Superior temporal gyrus (tissue), 1 donor: ENCODE measurements around the gene NOL4L.

Experiments used
- DNase-seq: peaks from one replicate; pipeline ENCODE4 v3.0.0-alpha.2; 2016; ENCODE audit errors: extremely low spot score

The NOL4L gene

DNA sequence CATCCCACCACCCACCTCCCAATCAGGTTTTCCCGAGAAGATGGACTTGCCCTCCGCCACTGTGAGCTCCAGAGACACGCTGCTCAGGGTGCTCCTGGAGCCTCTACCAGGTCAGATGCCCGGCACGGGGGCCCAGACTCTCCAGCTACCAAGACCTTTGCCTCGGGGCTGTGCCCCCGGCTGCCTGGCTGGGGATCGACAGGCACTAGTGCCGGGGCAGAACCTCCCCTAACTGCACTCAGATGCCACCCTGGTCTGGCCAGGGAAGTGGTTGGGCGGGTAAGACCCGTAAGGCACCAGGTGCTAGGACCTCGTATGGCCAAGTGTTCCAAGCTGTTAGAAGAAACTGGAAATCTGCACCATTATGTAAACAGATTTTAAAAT, 126.3 kb downstream of the NOL4L start:
- no peak for DNase-seq

DNA sequence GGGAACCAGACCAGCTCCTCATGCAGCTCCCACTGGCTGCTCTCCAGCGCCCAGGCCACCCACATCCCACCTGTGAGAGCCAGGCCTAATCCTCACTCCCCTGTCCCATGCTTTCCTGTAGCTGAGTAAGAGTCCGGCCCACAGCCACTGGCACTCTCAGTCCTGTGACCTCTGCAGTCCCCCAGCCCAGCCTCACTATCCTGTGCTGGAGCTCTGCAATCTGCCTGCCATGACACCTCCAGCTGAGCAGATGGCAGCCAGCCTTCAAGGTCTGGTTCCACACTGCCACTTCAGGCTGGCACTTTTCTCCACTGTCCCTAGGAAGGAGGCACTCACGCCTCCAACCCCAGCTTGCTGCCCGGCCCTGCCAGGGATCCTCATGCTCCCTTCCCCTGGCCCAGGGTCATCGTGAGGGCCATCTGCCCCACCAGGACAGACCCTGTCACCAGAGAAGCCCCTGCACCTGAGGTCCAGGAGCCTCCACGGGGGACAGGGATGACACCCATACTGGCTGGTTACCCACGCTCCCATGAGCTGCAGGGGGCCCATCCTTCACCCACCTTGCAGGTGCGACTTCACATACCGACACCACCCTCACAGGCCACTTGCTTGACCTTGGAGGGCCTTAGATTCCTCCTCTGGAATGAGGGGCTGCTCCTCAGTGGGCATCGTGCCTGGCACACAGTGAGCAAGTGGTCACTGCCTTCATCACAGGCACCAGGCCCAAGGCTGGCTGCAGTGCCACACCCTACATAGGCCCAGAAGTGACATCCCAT, 126.9 kb downstream of the NOL4L start:
- DNase-seq, result peak; percentile 16

DNA sequence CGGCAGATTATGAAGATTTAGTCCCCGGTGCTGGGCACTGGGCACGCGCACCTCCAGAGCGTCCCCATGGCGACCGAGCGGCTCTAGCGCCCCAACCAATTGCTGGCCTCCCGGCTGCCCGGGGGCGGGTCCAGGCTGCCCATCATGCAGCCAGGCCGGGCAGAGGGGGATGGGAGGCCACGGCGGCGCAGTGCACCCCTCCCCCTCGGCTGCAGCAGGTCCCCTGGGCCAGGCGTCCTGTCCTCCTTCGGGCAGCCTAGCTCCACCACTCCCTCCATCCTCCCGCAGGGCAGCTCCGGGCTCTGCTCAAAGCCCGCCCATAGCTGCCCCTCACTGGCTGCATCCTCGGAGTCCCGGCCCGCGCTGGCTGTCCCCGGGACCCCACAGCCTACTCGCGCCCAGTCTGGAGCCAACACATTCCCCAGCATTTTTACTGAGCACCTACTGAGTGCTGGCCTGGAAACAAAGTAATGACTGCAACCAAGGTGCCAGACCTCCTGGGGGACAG, 127.6 kb downstream of the NOL4L start:
- DNase-seq, result peak; percentile 81

DNA sequence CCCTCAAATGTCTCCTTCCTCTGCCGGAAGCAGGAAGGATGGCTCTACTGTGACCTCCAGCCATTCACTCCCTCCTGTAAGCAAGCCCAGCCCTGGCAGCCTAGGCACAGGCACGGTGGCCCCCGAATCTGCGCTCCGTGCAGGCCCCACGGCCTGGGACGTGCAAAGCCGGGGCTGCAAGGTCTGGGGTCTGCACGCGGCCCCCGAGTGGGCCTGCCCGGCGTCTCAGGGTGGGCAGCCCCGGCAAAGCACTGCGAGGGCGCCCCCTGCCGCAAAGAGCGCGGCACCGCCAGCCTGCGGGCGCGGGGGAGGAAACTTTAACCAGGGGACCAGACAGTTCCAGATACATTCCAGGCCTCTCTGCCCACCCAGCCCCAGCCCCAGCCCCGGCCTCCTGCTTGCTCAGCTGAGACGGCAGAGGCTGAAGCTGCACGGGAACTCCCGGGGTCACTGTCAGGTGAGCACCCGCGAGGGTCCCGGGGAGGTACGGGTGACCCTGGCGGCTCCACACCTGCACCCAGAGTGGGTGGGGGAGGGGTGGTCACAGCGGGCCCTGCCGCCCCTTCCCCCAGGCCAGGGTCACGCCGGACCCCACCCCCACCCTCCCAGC, 128.2 kb downstream of the NOL4L start:
- DNase-seq, result peak; percentile 53

DNA sequence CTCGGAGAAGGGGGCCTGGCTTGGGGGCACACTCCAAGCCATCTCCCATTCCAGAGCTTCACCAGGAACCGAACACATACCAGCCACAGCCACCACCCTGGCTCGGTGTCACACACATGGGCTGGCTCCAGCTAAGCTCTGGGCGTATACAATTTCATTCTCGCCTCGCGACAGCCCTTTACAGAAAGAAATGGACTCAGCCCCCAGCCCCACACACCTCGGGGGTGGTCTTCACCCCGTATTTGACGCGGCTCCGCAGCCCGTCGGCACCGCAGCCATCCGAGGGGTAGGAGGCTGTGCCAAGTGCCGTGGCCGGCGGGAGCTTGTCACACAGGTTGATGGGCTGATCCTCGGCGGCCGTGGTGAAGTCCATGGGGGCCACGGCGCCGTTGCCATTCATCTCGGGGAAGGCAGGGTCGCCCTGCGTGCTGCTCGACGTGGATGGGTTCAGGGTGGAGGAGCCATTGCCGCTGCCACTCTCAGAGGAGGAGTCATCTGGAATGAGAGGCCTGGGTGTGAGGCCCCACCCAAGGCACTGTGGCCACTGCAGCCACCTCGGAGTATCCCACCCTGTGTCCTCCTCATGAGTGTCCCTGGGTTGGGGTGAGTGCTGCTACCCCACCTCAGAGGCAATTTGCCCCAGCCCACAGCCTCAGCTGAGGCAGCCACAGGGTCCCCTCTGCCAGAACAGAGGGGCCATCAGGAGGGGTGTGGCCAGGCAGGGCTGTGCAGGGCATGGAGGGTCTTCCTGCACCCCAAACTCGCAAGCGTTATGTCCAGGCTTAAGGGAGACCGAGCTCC, 129.0 kb downstream of the NOL4L start:
- no peak for DNase-seq

DNA sequence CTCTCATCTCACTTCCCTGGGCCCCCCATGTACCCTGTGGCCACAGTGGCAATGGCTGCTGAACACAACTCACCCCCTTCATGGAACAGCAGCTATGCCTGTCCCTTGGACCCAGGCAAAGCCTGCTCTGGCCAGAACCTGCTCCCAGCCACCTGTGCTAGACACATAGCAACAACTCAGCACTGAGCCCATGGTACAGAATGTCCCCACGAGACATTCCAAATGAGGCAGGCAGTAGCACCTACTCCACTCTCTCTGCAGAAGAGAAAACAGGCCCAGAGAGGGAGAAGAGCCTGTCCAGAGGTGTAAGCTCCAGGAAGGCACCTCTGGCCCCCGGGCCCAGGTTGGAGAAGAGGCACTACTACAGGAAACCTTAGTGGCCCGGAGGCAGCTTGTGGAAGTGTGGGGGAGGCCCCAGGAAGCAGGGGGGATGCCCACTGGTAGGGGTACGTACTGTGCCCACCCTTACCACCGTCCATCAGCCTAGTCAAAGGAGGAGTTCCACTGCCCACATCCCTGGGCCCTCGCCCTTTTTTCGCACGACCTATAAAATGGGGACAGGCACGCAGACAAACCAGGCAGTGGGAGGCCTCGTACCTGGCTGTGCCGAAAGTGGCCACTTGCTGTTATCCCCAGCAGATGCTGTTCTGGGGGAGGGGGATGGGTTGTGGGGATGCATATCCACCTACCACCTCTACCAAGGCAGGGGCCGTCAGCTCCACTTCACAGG, 129.8 kb downstream of the NOL4L start:
- no peak for DNase-seq

DNA sequence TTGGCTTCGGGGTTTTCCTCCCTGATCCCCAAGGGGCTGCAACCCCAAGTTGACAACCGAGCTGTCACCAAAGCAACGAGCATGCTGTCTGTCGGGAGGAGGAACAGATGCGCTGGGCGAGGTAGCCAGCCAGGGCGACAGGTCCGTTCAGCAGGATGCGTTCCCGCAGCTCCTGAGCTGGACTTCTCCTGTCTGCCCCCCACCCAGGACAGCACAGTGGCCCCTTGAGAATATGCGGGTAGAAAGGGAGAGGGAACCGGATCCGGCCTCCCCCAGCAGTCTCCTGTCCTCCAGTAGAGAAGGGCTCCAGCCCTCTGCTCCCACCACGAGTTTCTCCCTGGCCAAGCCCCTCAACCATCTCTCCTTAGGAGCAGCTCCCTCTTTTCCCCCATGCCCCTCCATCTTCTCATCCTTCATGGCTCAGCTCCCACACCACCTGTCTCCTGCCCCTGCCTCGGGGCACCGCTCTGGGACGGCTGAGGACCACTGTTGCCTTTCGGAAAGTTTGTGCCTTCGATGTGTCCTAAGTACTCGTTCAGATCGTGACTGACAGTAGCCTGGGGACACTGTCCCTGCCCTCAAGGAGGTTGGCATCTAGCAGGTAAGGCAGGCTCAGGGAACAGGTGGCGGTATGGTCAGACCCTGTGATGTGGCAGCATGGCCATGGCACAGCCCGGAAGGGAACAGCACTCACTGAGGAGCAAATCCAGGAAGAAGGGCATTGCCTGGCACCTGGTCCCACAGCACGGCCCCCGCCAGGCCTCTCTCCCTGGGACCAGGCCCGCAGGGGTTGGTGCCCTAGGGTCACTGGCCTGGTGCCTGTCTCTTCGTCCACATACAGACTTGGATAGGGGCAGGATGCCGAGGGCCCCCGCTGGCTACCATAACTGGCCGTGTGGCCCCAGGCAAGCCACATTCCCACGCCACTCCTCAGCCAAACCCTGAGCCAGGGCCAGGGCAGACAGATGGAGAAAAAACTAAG, 130.7 kb downstream of the NOL4L start:
- no peak for DNase-seq

DNA sequence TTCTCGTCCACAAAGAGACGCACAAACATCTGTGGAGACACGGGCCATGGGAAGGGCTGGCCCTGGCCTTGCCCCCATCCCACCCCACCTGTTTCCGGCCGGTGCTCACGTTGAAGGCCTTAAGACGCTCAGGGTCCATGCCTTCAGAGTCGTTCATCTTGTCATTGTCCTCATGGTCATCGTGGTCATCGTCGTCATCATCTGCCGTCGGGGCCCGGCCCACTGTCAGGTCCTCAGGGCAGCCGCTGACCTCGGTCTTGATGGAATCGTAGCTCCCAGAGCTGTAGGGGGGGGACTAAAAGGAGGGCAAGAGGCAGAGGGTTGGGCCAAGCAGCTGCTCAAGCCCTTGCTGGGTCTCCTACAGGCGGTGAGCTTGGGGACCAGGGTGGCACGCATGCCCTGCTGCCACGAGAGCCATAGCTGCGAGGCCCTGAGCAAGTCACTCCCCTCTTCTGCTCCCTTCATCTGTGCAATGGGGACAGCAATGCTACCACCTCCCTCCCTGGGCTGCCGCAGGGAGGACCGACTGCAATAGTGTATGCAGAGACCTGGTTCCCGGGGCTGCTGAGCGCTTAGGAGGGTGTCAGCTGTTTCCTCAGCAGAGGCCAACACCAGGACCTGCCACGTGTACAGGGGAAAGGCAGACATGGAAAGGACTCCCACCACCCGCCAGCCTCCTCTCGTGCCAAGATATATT, 131.5 kb downstream of the NOL4L start:
- no peak for DNase-seq

DNA sequence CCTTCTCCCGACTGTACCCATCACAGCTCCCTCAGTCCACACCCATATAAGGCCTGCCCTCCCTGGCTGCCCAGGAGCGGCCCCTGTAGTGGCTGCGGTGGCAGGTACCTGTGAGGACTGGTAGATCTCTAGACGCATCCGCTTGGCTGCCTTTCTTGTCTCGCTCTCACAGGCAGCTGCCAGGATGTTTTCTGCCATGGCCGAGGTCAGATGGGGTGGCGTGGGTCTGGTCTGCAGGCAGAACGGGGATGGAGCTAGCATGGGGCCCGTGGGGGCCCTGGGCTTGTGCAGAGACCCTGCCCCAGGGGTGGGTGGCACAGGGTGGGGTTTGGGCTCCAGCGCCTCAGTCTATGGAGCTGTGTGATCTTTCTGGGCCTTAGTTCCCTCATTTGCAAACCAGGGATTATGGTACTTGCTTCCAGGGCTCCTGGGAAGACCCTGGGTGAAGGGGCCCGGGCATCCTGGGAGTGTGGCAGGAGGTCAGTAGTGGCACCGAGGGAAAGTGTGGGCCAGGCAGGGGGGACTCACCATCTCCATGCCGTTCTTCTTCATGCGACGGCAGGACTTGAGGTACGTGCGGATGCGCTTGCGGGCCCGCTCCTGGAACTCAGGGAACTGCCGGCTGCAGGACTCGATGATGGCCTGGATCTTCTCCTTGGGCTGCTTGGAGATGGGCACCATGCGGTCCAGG, 132.2 kb downstream of the NOL4L start:
- DNase-seq, result no peak

DNA sequence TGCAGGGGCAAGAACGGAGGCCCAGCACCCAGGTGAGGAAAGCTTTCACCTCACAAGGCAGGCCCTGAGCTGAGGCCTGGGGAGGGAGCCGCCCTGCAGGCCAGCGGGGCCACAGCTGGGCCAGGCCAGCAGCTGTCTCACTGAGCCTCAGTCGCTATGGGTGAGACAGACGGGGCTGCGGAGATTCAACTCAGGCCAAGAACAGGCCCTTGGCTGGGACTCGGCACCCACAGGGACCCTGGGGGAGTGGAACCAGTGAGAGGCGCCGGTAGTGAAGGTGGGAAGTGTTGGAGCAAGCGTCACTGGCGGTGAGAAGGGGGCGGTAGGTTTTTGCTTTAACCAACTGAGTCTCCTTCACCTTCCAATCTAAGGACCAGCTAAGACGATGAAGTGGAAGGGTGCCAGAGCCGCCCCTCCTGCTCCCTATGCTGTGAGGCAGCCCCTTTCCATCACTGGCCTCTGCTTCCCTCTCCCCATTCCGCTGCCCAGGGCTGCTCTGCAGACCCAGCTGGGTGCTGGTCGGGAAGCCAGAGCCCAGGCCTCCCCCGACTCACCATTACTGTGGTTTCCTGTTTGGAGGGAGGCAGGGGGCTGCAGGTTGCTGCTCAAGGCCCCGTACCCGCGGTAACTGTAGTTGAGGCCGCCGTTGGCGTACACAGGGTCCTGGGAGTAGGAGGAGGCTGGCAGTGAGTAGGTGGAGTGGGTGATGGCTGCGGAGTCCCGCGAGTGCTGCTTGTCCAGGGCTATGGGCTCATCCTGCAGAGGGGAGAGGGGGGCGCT, 133.3 kb downstream of the NOL4L start:
- DNase-seq, result no peak

DNA sequence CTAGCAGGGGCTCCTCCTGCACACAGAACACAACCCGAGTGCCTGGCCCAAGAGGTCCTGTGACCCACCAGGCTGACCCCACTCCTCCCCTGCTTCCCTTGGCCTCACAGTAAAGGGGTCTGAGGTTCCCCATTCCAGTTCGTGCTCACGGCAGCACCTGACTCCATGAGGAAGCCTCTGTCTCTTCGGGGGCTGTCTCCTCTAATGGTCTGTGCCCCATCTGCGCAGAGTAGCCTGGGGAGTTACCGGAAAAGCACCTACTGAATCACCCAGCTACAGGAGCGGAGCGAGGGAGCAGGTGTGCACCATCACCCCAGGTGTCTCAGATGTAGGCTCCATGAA, 133.8 kb downstream of the NOL4L start:
- DNase-seq, result no peak

DNA sequence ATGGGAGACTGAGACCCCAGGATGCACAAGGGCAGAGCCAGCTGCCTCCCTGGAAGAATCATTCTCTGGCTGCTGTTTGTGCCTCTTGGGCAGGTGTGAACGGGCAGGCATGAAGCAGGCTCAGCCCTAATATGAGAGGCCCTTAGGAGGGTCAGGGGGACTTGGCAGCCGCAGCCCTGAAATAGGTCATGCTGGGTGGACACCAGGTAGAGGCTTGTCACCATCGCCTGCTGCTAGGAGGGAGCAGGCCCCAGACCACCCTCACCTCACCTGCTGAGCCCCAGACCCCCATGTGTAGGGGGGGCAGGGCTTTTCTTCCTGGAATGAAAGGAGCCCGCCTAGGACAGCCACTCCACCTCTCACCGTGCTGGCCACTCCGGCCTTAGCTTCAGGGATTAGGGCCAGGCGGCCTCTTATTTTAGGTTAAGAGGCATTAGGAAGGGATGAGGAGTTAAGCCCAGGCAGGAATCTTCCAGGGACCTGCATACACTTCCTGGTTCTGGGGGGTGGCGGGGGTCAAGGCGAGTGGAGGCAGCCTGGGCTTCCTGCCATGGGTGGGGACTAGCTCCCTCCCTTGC, 134.6 kb downstream of the NOL4L start:
- no peak for DNase-seq

DNA sequence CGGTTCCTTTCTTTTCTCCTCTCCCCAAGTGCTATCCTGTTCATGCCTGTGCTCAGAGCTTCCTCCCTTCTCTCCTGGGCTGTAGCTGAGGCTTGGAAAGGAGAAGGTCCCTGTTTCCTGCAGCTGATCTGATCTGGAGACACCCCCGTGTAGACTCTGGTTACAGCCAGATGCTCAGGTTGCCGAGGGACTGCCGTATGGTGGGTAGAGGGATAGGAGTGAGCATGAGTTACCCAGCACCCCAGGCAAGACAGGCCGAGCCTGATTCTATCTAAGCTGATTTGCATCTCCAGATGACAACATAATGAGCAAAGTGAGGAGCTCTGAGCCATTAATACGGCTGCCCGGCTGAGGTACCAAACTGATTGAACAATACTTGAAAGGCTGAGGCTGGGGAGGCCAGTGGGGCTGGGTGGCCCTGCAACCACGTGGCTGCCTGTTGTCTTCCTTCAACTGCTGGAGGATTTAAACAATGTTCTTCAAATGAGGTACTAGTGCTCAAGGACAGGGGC, 135.2 kb downstream of the NOL4L start:
- peak; percentile 38 for DNase-seq

DNA sequence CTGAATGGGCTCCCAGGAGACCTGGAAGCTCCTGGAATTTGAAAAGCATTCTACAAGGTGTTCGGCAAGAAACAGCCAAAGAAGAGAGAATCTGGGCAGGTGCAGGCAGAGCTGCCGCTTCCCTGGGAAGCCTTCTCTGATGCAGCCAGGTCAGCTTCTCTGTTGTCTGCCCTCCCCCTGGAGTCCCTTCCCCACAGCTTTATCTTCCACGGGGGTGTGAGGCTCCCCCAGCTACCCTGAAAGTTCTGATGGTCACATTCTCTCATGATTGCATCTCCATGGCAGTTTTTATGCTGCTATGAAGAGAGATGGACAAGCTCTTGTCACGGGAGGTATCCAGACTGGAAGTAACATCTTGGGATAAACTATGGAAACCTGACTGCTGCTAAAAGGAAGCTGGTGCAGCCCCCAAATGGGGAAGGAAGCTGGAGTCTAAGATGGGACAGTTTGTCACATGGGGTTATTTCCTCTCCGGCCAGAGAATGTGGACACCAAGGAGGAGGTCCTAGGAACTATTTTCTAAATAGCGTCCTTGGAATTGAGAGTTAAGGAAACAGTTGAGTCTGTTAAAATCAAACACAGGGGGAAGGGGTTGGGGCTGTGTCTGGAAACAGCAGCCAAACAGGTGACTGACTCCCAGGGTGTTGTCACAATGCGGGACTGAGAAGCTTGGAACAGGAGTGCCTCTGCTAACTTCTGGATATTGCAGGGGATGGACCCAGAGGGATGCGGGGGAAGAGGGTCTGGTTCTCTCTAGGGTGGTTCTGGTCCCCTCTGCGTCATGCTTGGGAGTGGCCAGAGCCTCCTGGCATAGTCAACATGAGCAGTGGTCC, 135.9 kb downstream of the NOL4L start:
- peak; percentile 41 for DNase-seq

DNA sequence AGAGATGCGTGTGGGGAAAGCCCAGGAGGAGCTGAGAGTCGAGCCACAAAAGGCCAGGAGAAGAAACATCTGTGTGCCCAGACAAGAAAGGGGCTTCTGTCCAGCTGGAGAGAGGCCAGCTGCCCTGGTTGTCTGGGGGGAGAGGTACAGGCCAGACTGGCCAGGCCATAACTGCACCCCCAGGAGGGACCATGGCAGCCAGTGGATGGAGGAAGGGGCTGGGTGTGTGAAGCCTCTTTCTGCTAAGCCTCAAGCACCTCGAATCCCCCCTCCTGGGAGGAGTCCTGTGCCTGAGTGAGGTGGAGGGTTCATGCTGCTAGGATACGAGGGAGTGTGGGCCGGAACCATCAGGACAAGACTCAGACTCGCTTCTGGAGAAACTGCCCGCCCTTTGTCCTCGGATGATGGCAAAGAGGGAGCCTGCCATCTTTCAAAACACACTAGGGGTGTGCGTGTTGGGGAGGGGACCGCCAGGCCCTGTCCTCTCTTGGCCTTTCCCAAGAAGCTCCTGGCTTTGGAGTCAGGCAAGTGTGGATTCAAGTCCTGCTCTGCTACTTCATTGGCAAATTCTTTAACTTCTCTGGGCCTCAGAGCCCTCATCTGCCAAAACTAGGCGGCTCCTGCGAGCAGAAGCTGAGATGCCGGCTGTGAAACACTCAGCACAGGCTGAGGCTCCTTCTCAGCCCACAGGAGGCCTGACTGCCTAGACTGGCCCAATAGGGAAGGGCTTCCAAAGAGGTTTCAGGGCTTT, 136.7 kb downstream of the NOL4L start:
- DNase-seq, result peak; percentile 17
